ENCODE data around the gene TMEM125.
A peak's percentile ranks its signal among the peaks of the same experiment; 100 is the strongest.

TMEM125 gene

GRCh38 chr1:43222879-43223278 lies 46.9 kb upstream of the TMEM125 start:
- H3K4me2 ChIP-seq (ENCODE audit: low read length), result no peak overlapping the region
- H3K9me3 ChIP-seq (ENCODE audit: control insufficient read depth, insufficient read depth, low read length), result no peaks in the 10 kb centered on the region

GRCh38 chr1:43225168-43225567 lies 44.6 kb upstream of the TMEM125 start:
- H3F3A ChIP-seq (ENCODE audit: control insufficient read depth, insufficient read depth), result no peaks in the 10 kb centered on the region
- H3K9me2 ChIP-seq (replicated peaks; ENCODE audit: control insufficient read depth, low read length), result no peaks in the 10 kb centered on the region
- H3K4me3 ChIP-seq (ENCODE audit: low read length), result no peak overlapping the region
- TF ChIP-seq CTCF (IDR thresholded peaks at IDR 0.05; ENCODE audit: low read depth, low read length, poor library complexity, severe bottlenecking), result peak; percentile 34
- TF ChIP-seq EZH2phosphoT487 (IDR thresholded peaks at IDR 0.05; ENCODE audit: borderline replicate concordance, low read length), result no peak
- H4K20me1 ChIP-seq (ENCODE audit: control insufficient read depth, insufficient read depth, low read depth, low read length), result no peaks in the 10 kb centered on the region
- no peaks in the 10 kb centered on the region for H3K36me3 ChIP-seq (ENCODE audit: control insufficient read depth, low read length)
- H3K79me2 ChIP-seq (ENCODE audit: control insufficient read depth, low read length), result no peaks in the 10 kb centered on the region
- H3K4me2 ChIP-seq (ENCODE audit: low read length), result no peak overlapping the region
- H3K27me3 ChIP-seq (ENCODE audit: control insufficient read depth, low read length), result no peaks in the 10 kb centered on the region
- no peak overlapping the region for H3K27ac ChIP-seq (ENCODE audit: low read depth, low read length)
- H3K4me1 ChIP-seq (ENCODE audit: control insufficient read depth, low read length), result peaks cover 20% of the 10 kb centered on the region
- H3K9me3 ChIP-seq (ENCODE audit: control insufficient read depth, insufficient read depth, low read length), result no peaks in the 10 kb centered on the region

More at GRCh38 chr1:43222879-43223278, 46.9 kb upstream of the TMEM125 start:
- TF ChIP-seq CTCF (IDR thresholded peaks at IDR 0.05; ENCODE audit: low read depth, low read length, poor library complexity, severe bottlenecking), result no peak
- TF ChIP-seq EZH2phosphoT487 (IDR thresholded peaks at IDR 0.05; ENCODE audit: borderline replicate concordance, low read length), result no peak
- Histone ChIP-seq H3K36me3 (ENCODE audit: control insufficient read depth, low read length) (no peaks in the 10 kb centered on the region), H4K20me1 (ENCODE audit: control insufficient read depth, insufficient read depth, low read depth, low read length) (no peaks in the 10 kb centered on the region), H3K27ac (ENCODE audit: low read depth, low read length) (no peak overlapping the region), H3K4me1 (ENCODE audit: control insufficient read depth, low read length) (peaks cover 20% of the 10 kb centered on the region), H3F3A (ENCODE audit: control insufficient read depth, insufficient read depth) (no peaks in the 10 kb centered on the region), H3K27me3 (ENCODE audit: control insufficient read depth, low read length) (no peaks in the 10 kb centered on the region), H3K9me2 (replicated peaks; ENCODE audit: control insufficient read depth, low read length) (no peaks in the 10 kb centered on the region), H3K4me3 (ENCODE audit: low read length) (no peak overlapping the region), H3K79me2 (ENCODE audit: control insufficient read depth, low read length) (no peaks in the 10 kb centered on the region)

- Histone ChIP-seq H3K27me3 (ENCODE audit: control insufficient read depth, low read length) (no peaks in the 10 kb centered on the region), H3K36me3 (ENCODE audit: control insufficient read depth, low read length) (no peaks in the 10 kb centered on the region), H3K9me3 (ENCODE audit: control insufficient read depth, insufficient read depth, low read length) (no peaks in the 10 kb centered on the region), H3K4me2 (ENCODE audit: low read length) (no peak overlapping the region), H3K4me1 (ENCODE audit: control insufficient read depth, low read length) (peaks cover 8% of the 10 kb centered on the region), H3K27ac (ENCODE audit: low read depth, low read length) (no peak overlapping the region), H3K79me2 (ENCODE audit: control insufficient read depth, low read length) (no peaks in the 10 kb centered on the region), H3K9me2 (replicated peaks; ENCODE audit: control insufficient read depth, low read length) (no peaks in the 10 kb centered on the region), H3F3A (ENCODE audit: control insufficient read depth, insufficient read depth) (no peaks in the 10 kb centered on the region), H4K20me1 (ENCODE audit: control insufficient read depth, insufficient read depth, low read depth, low read length) (no peaks in the 10 kb centered on the region), H3K4me3 (ENCODE audit: low read length) (no peak overlapping the region)
- TF ChIP-seq EZH2phosphoT487 (IDR thresholded peaks at IDR 0.05; ENCODE audit: borderline replicate concordance, low read length), result no peak
- TF ChIP-seq CTCF (IDR thresholded peaks at IDR 0.05; ENCODE audit: low read depth, low read length, poor library complexity, severe bottlenecking), result peak; percentile 90
Observed at GRCh38 chr1:43227143-43227764, 42.5 kb upstream of the TMEM125 start.
